ENCODE measurements around the gene CEND1. TPM values are rescaled to one million over a fixed set of nuclear protein-coding genes. Genes with fewer than 3 reads are reported as not detected.

The CEND1 gene
- total and polyA plus RNA-seq, 2 of the 13 experiments (the other 11 are each of a cell fraction or from before 2014, with no cell fraction given), result not detected

DNA sequence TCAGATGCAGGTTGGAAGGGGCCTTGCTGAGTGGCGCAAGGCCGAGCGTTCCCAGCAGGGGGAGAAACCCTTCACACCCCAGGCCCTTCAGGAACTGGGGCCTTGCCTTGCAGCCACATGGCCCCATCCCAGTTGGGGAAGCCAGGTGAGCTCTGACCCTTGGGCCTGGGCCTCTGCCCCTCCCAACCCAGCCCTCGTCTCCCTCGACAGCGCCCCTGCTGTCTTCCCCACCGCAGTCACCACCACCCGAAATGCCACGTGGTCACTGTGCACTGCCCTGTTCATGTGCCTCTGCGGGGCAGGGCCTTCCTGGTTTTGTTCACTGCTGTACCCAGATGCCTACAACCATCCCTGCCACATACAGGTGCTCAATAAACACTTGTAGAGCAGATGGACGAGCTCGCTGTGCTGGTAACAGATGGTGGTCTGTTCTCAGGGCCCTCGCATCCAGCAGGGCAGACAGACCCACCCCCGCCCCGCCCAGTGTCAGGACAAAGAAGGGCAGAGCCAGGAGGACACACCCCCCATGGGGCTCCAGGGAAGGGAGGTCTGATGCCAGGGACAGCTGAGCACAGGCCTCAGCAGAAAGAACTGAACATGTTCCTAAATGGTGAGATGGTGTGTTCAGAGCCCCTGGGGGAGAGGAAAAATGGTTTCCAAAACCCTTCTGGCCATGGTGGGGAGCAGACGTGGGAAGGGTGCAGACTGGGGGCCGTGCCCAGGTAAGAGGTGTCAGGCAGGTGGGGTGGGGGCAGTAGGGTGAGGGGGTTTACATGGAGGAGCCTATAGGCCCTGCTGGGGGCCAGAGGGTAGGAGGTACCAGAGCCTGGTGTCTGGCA lies 48.8 kb upstream of the CEND1 start (continued):
- TF ChIP-seq, protein P1, sequence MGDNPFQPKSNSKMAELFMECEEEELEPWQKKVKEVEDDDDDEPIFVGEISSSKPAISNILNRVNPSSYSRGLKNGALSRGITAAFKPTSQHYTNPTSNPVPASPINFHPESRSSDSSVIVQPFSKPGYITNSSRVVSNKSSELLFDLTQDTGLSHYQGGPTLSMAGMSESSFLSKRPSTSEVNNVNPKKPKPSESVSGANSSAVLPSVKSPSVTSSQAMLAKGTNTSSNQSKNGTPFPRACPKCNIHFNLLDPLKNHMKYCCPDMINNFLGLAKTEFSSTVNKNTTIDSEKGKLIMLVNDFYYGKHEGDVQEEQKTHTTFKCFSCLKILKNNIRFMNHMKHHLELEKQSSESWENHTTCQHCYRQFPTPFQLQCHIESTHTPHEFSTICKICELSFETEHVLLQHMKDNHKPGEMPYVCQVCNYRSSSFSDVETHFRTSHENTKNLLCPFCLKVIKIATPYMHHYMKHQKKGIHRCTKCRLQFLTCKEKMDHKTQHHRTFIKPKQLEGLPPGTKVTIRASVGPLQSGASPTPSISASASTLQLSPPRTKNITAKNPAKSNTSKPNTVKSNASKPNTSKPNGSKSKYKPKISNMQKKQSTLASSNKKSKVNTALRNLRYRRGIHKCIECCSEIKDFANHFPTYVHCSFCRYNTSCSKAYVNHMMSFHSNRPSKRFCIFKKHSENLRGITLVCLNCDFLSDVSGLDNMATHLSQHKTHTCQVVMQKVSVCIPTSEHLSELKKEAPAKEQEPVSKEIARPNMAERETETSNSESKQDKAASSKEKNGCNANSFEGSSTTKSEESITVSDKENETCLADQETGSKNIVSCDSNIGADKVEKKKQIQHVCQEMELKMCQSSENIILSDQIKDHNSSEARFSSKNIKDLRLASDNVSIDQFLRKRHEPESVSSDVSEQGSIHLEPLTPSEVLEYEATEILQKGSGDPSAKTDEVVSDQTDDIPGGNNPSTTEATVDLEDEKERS (CRISPR knock-in tag; IDR thresholded peaks at IDR 0.05), result 0 out of 2 replicates have a peak, but pooled peaks have one; percentile 82
- TF ChIP-seq NR3C1 (CRISPR knock-in tag; IDR thresholded peaks at IDR 0.05) (no peak), SMARCC2 (IDR thresholded peaks at IDR 0.05) (no peak), SNRNP70 (IDR thresholded peaks at IDR 0.05; ENCODE audit: low read depth, low read length) (no peak), CAMTA2 (CRISPR knock-in tag; IDR thresholded peaks at IDR 0.05; ENCODE audit: borderline replicate concordance) (no peak), SPEN (CRISPR knock-in tag; IDR thresholded peaks at IDR 0.05; ENCODE audit: low read depth) (peak; percentile 74; the same call in 1 of the 2 replicates), SAFB2 (CRISPR knock-in tag; IDR thresholded peaks at IDR 0.05; ENCODE audit: borderline replicate concordance, low read depth) (no peak), ZMYM2 (CRISPR knock-in tag; IDR thresholded peaks at IDR 0.05) (no peak), SP2 (CRISPR knock-in tag; IDR thresholded peaks at IDR 0.05) (no peak; the same call in 1 of the 2 replicates), ELF4 (CRISPR knock-in tag; IDR thresholded peaks at IDR 0.05; ENCODE audit: borderline replicate concordance) (no peak)
- TF ChIP-seq, protein P2, sequence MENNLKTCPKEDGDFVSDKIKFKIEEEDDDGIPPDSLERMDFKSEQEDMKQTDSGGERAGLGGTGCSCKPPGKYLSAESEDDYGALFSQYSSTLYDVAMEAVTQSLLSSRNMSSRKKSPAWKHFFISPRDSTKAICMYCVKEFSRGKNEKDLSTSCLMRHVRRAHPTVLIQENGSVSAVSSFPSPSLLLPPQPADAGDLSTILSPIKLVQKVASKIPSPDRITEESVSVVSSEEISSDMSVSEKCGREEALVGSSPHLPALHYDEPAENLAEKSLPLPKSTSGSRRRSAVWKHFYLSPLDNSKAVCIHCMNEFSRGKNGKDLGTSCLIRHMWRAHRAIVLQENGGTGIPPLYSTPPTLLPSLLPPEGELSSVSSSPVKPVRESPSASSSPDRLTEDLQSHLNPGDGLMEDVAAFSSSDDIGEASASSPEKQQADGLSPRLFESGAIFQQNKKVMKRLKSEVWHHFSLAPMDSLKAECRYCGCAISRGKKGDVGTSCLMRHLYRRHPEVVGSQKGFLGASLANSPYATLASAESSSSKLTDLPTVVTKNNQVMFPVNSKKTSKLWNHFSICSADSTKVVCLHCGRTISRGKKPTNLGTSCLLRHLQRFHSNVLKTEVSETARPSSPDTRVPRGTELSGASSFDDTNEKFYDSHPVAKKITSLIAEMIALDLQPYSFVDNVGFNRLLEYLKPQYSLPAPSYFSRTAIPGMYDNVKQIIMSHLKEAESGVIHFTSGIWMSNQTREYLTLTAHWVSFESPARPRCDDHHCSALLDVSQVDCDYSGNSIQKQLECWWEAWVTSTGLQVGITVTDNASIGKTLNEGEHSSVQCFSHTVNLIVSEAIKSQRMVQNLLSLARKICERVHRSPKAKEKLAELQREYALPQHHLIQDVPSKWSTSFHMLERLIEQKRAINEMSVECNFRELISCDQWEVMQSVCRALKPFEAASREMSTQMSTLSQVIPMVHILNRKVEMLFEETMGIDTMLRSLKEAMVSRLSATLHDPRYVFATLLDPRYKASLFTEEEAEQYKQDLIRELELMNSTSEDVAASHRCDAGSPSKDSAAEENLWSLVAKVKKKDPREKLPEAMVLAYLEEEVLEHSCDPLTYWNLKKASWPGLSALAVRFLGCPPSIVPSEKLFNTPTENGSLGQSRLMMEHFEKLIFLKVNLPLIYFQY (CRISPR knock-in tag; IDR thresholded peaks at IDR 0.05; ENCODE audit: borderline replicate concordance), result 0 out of 2 replicates have a peak, but pooled peaks have one; percentile 32
- TF ChIP-seq, protein P3, sequence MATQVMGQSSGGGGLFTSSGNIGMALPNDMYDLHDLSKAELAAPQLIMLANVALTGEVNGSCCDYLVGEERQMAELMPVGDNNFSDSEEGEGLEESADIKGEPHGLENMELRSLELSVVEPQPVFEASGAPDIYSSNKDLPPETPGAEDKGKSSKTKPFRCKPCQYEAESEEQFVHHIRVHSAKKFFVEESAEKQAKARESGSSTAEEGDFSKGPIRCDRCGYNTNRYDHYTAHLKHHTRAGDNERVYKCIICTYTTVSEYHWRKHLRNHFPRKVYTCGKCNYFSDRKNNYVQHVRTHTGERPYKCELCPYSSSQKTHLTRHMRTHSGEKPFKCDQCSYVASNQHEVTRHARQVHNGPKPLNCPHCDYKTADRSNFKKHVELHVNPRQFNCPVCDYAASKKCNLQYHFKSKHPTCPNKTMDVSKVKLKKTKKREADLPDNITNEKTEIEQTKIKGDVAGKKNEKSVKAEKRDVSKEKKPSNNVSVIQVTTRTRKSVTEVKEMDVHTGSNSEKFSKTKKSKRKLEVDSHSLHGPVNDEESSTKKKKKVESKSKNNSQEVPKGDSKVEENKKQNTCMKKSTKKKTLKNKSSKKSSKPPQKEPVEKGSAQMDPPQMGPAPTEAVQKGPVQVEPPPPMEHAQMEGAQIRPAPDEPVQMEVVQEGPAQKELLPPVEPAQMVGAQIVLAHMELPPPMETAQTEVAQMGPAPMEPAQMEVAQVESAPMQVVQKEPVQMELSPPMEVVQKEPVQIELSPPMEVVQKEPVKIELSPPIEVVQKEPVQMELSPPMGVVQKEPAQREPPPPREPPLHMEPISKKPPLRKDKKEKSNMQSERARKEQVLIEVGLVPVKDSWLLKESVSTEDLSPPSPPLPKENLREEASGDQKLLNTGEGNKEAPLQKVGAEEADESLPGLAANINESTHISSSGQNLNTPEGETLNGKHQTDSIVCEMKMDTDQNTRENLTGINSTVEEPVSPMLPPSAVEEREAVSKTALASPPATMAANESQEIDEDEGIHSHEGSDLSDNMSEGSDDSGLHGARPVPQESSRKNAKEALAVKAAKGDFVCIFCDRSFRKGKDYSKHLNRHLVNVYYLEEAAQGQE (IDR thresholded peaks at IDR 0.05; ENCODE audit: borderline replicate concordance in 1 of 2, low read depth in 1 of 2, low read length in 2 of 2), result 0 out of 4 replicates have a peak, but pooled peaks of 1 of the 2 experiments have one; percentile 16
- TF ChIP-seq, protein P4, sequence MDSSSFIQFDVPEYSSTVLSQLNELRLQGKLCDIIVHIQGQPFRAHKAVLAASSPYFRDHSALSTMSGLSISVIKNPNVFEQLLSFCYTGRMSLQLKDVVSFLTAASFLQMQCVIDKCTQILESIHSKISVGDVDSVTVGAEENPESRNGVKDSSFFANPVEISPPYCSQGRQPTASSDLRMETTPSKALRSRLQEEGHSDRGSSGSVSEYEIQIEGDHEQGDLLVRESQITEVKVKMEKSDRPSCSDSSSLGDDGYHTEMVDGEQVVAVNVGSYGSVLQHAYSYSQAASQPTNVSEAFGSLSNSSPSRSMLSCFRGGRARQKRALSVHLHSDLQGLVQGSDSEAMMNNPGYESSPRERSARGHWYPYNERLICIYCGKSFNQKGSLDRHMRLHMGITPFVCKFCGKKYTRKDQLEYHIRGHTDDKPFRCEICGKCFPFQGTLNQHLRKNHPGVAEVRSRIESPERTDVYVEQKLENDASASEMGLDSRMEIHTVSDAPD (CRISPR knock-in tag; IDR thresholded peaks at IDR 0.05), result 0 out of 2 replicates have a peak, but pooled peaks have one; percentile 69

All from HepG2 (cell line).